ENCODE results near the gene CELF2.

DNA sequence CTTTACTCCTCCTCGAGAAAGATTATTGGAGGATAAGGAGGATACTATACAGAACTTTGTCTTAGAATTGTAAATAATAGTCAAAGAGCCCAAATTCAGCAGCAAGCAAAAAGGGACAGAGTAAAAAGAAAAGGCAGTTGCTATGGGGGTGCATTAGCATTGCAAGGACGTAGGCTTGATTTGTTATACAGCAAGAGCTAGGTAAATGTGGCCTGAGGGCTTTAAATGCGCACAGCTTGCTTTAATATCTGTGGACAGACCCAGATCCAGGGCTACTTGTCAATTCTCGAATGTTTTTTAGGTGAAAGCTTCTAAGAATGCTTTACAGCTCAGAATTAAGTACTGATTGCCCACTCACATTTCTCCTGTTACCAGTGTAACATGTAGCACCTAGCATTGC, 58.5 kb downstream of the CELF2 start:
- TF ChIP-seq POLR2AphosphoS5 (IDR thresholded peaks at IDR 0.05) (no peak), POLR2A (IDR thresholded peaks at IDR 0.05) (no peak), EP300 (IDR thresholded peaks at IDR 0.05; ENCODE audit: low read depth) (no peak)
- TF ChIP-seq, protein P1, sequence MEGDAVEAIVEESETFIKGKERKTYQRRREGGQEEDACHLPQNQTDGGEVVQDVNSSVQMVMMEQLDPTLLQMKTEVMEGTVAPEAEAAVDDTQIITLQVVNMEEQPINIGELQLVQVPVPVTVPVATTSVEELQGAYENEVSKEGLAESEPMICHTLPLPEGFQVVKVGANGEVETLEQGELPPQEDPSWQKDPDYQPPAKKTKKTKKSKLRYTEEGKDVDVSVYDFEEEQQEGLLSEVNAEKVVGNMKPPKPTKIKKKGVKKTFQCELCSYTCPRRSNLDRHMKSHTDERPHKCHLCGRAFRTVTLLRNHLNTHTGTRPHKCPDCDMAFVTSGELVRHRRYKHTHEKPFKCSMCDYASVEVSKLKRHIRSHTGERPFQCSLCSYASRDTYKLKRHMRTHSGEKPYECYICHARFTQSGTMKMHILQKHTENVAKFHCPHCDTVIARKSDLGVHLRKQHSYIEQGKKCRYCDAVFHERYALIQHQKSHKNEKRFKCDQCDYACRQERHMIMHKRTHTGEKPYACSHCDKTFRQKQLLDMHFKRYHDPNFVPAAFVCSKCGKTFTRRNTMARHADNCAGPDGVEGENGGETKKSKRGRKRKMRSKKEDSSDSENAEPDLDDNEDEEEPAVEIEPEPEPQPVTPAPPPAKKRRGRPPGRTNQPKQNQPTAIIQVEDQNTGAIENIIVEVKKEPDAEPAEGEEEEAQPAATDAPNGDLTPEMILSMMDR (IDR thresholded peaks at IDR 0.05), result no peak
